HUES6 (cell line): ENCODE results near the gene BMP6.

Experiments
- H3K27ac ChIP-seq: 2 replicates; pipeline ENCODE4 v1.7.0; 2013; ENCODE audit warnings: low read depth, mild to moderate bottlenecking, low read length, inconsistent platforms
- H3K27me3 ChIP-seq: 2 replicates; pipeline ENCODE4 v1.6.1; 2013; ENCODE audit warnings: low read length; ENCODE audit not compliant: control insufficient read depth, insufficient read depth
- H3K36me3 ChIP-seq: 2 replicates; pipeline ENCODE4 v1.6.1; 2013; ENCODE audit warnings: low read length; ENCODE audit not compliant: control insufficient read depth, insufficient read depth
- H3K4me1 ChIP-seq: 2 replicates; pipeline ENCODE4 v1.6.1; 2013; ENCODE audit warnings: low read length; ENCODE audit not compliant: control insufficient read depth, insufficient read depth
- H3K4me3 ChIP-seq: 2 replicates; pipeline ENCODE4 v1.5.1; 2013; ENCODE audit warnings: low read depth, low read length
- H3K9ac ChIP-seq: one replicate; pipeline ENCODE4 v1.6.1; 2013; ENCODE audit warnings: mild to moderate bottlenecking, low read length
- H3K9me3 ChIP-seq: 2 replicates; pipeline ENCODE4 v1.6.1; 2013; ENCODE audit warnings: low read depth, low read length; ENCODE audit not compliant: control insufficient read depth, insufficient read depth

BMP6 gene

GRCh38 chr6:7828124-7828523 lies 102.2 kb downstream of the BMP6 start:
- 0 out of 2 replicates have a peak, but pooled peaks cover 3% of the 10 kb centered on the region for H3K9me3 ChIP-seq
- no peaks in the 10 kb centered on the region for H3K27me3 ChIP-seq
- H3K36me3 ChIP-seq, result no peaks in the 10 kb centered on the region
- no peaks in the 10 kb centered on the region for H3K4me1 ChIP-seq
- no peak overlapping the region for H3K4me3 ChIP-seq
- H3K27ac ChIP-seq, result no peak overlapping the region
- no peak overlapping the region for H3K9ac ChIP-seq

GRCh38 chr6:7832904-7833750 lies 107.2 kb downstream of the BMP6 start:
- H3K9me3 ChIP-seq, result 0 out of 2 replicates have a peak, but pooled peaks cover 3% of the 10 kb centered on the region
- no peaks in the 10 kb centered on the region for H3K27me3 ChIP-seq
- no peaks in the 10 kb centered on the region for H3K4me1 ChIP-seq
- H3K27ac ChIP-seq, result no peak overlapping the region
- no peaks in the 10 kb centered on the region for H3K36me3 ChIP-seq
- no peak overlapping the region for H3K4me3 ChIP-seq
- H3K9ac ChIP-seq, result no peak overlapping the region

- Histone ChIP-seq H3K4me3 (no peak overlapping the region), H3K4me1 (no peaks in the 10 kb centered on the region), H3K27me3 (no peaks in the 10 kb centered on the region), H3K36me3 (no peaks in the 10 kb centered on the region), H3K9ac (no peak overlapping the region), H3K27ac (no peak overlapping the region), H3K9me3 (0 out of 2 replicates have a peak, but pooled peaks cover 3% of the 10 kb centered on the region)
These were observed 107.8 kb downstream of the BMP6 start for GRCh38 chr6:7833751-7834070.

- H3K4me1 ChIP-seq, result peaks cover 5% of the 10 kb centered on the region; the same call in 1 of the 2 replicates
- H3K36me3 ChIP-seq, result no peaks in the 10 kb centered on the region
- H3K27me3 ChIP-seq, result no peaks in the 10 kb centered on the region
- H3K9ac ChIP-seq, result no peak overlapping the region
- H3K9me3 ChIP-seq, result no peaks in the 10 kb centered on the region
- no peak overlapping the region for H3K4me3 ChIP-seq
- no peak overlapping the region for H3K27ac ChIP-seq
These were observed 110.6 kb downstream of the BMP6 start for GRCh38 chr6:7836371-7837026.

DNA sequence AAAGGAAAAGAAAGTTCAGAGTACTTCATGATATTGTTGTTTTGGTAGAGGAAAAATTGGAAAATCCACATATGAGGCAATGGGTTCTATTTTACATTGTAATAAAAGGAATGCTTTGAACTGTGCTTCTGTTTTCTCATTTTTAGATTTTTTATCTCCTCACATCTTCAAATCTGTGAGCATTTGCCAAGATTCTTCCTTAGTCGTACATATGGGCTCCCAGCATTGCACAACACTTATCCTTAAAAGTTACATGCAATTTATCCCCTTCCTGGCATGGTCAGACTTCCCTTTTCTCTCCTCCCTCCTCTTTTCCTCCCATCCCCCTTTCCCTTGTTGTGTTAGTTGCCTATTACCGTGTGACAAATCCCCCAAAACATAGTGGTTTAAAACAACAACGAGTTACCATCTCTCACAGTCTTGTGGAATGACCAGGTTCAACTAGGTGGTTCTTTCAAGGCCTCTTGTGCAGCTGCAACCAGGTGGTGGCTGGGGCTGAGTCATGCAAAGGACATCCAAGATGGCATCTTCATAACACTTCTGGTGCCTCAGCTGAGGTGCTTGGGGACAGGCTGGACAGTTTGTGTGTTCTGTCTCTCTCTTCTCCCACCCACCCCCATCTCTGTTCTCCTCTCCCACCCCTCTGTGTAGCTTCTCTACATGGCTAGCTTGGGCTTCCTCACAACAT lies 116.0 kb downstream of the BMP6 start:
- Histone ChIP-seq H3K9ac (no peak overlapping the region), H3K27me3 (no peaks in the 10 kb centered on the region), H3K9me3 (0 out of 2 replicates have a peak, but pooled peaks cover 2% of the 10 kb centered on the region), H3K36me3 (no peaks in the 10 kb centered on the region), H3K4me3 (no peak overlapping the region), H3K4me1 (peaks cover 5% of the 10 kb centered on the region; the same call in 1 of the 2 replicates), H3K27ac (no peak overlapping the region)

GRCh38 chr6:7846966-7847818 lies 121.3 kb downstream of the BMP6 start:
- Histone ChIP-seq H3K27ac (no peak overlapping the region), H3K9ac (no peak overlapping the region), H3K4me1 (no peaks in the 10 kb centered on the region), H3K9me3 (peaks cover 19% of the 10 kb centered on the region; the same call in 1 of the 2 replicates), H3K36me3 (no peaks in the 10 kb centered on the region), H3K4me3 (no peak overlapping the region), H3K27me3 (no peaks in the 10 kb centered on the region)

GRCh38 chr6:7848229-7848628 lies 122.3 kb downstream of the BMP6 start:
- Histone ChIP-seq H3K9ac (no peak overlapping the region), H3K4me3 (no peak overlapping the region), H3K4me1 (no peaks in the 10 kb centered on the region), H3K36me3 (no peaks in the 10 kb centered on the region), H3K9me3 (peaks cover 26% of the 10 kb centered on the region; the same call in 1 of the 2 replicates), H3K27ac (no peak overlapping the region), H3K27me3 (no peaks in the 10 kb centered on the region)

DNA sequence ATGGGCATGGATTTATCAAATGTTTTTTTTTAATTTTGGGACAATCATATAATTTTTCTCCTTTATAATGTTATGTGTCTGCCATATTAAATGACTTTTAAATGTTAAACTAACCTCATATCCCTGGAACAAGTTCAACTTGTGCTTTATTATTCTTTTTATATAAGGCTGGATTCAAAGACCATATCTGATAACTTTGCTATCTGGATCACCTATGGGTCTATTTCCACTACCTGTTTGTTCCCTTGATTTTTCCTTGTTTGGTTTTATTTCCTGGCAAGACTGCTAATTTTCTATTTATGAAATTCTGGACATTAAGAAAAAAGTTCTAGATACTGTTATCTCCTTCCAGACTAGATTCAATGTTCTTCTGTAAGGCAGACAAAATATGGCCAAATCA lies 125.9 kb downstream of the BMP6 start:
- Histone ChIP-seq H3K27me3 (no peaks in the 10 kb centered on the region), H3K4me1 (no peaks in the 10 kb centered on the region), H3K4me3 (no peak overlapping the region), H3K27ac (no peak overlapping the region), H3K9ac (no peak overlapping the region), H3K9me3 (peaks cover 24% of the 10 kb centered on the region; the same call in 1 of the 2 replicates), H3K36me3 (no peaks in the 10 kb centered on the region)

DNA sequence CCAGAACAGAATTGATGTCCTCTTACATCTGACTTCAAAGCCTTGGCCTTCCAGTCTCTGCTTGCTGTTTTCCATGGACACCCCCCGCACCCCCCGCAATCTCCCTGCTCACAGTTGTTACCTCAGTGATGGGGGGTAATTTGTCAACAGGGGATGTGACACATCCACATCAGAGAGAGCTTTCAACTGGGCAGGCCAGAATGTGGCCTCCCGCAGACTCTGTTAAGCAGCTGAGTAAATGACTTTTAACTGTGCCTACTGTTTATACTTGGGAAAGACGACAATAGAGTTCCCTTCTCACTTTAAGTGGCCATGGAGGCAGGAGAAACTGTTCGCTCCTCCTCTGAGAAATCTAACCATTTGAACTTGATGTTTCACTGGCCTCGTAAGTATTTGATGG lies 133.7 kb downstream of the BMP6 start:
- H3K9ac ChIP-seq, result no peak overlapping the region
- H3K4me3 ChIP-seq, result no peak overlapping the region

DNA sequence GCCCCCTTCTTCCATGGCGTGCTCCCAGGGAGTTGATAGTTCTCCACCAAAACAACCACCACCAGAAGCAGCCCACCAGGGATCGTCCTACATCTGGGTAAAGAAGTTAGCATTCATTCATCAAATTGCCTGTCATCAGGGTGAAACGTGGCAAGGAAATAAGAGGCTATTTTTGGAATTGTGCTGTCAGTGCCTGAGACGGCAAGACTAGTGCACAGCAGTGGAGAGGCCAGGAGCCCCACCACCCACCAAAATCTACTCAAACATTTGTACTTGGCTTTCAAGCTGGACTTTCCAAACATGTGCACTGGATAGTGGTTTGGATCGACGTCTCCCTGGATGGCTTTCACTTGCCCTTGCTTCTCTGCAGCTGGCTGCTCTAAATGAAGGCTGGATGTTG lies 139.9 kb downstream of the BMP6 start:
- no peaks in the 10 kb centered on the region for H3K36me3 ChIP-seq
- H3K27me3 ChIP-seq, result no peaks in the 10 kb centered on the region; the same call in 1 of the 2 replicates
- H3K9me3 ChIP-seq, result no peaks in the 10 kb centered on the region

More for the DNA sequence above, 133.7 kb downstream of the BMP6 start:
- Histone ChIP-seq H3K27ac (no peak overlapping the region), H3K27me3 (no peaks in the 10 kb centered on the region; the same call in 1 of the 2 replicates), H3K4me1 (peaks cover 6% of the 10 kb centered on the region; the same call in 1 of the 2 replicates), H3K9me3 (no peaks in the 10 kb centered on the region), H3K36me3 (no peaks in the 10 kb centered on the region)

More for the DNA sequence above, 139.9 kb downstream of the BMP6 start:
- no peak overlapping the region for H3K27ac ChIP-seq
- no peaks in the 10 kb centered on the region; the same call in 1 of the 2 replicates for H3K4me1 ChIP-seq
- no peak overlapping the region for H3K4me3 ChIP-seq
- no peak overlapping the region for H3K9ac ChIP-seq
